Peyer's patch (tissue), 4 donors: Measurements from ENCODE around the gene CORIN.

Experiments
- POLR2A ChIP-seq, 2 donors: fragments of 450-650 bp; IDR thresholded peaks; one replicate each; pipeline ENCODE4 v1.5.1; 2017; ENCODE audit warnings: antibody characterized with exemption in 2 of 2, mild to moderate bottlenecking in 2 of 2, moderate library complexity in 2 of 2
- TF ChIP-seq, protein P1 (sequence below), 6 experiments: fragments of 450-650 bp in 4 of 6; fragments of 200-600 bp in 2 of 6; sonication (generic) in 1 of 6; IDR thresholded peaks; one replicate each; pipeline ENCODE4 v1.5.1; 2017 to 2019; ENCODE audit warnings: antibody characterized with exemption in 6 of 6, mild to moderate bottlenecking in 3 of 6, moderate library complexity in 1 of 6

- TF ChIP-seq, protein P1, sequence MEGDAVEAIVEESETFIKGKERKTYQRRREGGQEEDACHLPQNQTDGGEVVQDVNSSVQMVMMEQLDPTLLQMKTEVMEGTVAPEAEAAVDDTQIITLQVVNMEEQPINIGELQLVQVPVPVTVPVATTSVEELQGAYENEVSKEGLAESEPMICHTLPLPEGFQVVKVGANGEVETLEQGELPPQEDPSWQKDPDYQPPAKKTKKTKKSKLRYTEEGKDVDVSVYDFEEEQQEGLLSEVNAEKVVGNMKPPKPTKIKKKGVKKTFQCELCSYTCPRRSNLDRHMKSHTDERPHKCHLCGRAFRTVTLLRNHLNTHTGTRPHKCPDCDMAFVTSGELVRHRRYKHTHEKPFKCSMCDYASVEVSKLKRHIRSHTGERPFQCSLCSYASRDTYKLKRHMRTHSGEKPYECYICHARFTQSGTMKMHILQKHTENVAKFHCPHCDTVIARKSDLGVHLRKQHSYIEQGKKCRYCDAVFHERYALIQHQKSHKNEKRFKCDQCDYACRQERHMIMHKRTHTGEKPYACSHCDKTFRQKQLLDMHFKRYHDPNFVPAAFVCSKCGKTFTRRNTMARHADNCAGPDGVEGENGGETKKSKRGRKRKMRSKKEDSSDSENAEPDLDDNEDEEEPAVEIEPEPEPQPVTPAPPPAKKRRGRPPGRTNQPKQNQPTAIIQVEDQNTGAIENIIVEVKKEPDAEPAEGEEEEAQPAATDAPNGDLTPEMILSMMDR (IDR thresholded peaks at IDR 0.05) = no peak
- no peak for TF ChIP-seq POLR2A (IDR thresholded peaks at IDR 0.05)
Measured at GRCh38 chr4:47862297-47862696, 24.4 kb upstream of the CORIN start.
